GM10847 (cell line): Measurements from ENCODE around the gene APBB1IP.

ENCODE experiments used
- POLR2A ChIP-seq: IDR thresholded peaks from 2 replicates; pipeline ENCODE4 v1.6.1; 2011; ENCODE audit not compliant: insufficient read length; ENCODE audit errors: extremely low read depth

Gene APBB1IP

DNA sequence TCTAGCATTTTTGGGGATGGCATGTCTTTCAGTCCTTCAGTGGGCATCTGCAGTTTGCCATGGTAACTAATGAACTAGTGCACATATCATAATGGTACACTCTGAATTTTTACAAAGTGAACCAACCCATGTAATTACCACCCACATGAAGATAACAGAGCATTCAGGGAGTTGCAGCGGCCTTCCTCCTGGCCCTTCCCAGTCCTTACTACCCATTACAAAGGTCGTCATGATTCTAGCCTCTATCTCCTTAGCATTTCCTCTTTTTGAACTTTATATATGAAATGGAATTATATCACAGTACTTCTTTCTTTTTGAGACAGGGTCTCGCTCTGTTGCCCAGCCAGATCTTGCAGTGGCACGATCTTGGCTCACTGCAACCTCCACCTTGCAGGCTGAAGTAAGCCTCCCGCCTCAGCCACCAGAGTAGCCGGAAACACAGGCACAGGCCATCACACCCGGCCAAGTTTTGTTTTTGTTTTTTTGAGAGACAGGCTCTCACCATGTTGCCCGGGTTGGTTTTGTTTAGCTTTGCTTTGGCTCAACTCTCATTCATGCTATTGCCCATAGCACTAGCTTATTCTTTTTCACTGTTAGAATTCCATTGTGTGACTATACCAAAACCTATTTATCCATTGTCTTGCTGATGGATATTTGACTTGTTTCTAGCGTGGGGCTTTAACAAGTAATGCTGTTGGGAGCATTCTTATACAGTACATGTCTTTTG, 79.2 kb downstream of the APBB1IP start:
- TF ChIP-seq POLR2A: no peak

DNA sequence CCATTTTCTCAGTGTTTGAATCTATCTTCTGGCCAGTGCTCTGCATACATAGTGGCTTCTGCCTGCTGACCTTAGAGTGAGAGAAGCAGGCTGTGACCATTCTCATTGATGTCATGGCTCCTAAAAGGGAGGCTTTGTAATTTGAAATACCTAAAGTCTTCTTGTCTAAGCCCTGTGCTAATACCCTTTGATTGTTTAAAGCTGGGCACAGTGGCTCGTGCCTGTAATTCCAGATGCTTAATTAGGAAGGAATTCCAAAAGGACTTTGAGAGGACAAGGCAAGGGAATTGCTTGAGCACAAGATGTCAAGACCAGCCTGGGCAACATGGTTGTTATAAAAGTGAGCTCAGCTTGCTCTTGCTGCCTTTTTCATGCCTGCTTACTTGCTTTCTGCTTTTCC, 81.7 kb downstream of the APBB1IP start:
- no peak for TF ChIP-seq POLR2A

DNA sequence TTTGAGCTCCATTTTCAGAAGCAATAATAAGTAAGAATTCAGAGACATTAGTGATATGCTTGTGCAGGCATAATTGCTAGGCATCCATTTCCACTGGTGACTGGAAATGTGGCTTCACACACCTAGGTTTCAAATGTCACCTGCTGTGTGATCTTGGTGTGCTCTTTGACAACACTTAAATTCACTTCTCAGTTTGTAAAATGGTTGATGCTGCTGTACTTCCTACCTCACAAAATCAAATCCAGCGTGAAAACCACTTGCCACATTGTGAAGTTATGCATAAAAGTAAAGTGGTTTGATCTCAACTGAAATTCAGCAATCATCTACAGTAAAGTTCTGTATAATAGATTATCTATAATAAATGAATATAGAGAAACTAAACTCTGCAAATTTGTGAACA, 82.4 kb downstream of the APBB1IP start:
- TF ChIP-seq POLR2A: no peak

DNA sequence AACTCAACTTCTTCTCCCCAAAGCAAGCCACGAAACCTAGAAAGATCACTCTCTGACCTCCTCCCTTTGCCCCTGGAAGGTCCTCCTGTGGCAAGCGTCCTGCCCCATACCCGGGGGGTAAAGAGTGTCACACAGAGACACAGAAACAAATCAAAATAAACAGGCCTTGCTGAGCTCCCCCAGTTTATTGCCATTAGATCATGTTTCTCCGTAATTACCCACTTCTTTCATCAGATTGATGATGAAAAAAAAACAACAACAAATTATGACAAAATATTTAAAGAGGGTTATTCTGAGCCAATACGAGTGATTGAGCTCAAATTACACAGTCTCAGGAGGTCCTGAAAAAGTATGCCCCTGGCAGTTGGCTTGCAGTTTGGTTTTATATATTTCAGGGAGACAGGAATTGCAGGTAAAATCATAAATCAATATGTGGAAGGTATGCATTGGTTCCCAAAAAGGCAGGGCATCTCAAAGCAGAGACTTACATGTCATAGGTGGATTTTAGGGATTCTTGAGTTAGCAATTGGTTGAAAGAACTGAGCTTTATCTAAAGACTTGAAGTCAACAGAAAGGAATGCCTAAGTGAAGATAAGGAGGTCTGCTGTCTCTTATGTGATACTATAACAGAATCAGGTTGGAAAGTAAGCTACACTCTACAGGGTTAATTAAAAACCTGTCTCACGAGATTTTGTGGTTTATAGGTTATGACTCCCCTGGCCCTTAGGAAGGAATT, 86.2 kb downstream of the APBB1IP start:
- no peak for TF ChIP-seq POLR2A

DNA sequence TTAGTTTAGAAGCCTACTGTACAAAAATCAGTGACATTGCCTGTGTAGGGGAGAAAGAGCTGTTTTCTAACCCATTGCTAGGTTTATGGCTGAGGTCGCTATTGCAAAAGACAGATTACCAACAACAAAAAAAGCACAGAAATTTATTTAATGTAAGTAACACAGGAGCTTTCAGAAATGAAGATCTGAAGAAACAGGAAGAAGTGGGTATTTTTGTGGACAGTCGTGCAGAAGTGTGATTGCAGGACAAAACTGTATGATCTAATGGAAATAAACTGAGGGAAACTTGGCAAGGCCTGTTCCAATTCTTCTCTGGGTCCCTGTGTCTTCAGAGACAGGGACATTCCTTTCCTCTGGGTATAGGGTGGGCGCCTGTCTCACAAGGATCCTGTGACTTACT, 87.4 kb downstream of the APBB1IP start:
- TF ChIP-seq POLR2A: no peak

DNA sequence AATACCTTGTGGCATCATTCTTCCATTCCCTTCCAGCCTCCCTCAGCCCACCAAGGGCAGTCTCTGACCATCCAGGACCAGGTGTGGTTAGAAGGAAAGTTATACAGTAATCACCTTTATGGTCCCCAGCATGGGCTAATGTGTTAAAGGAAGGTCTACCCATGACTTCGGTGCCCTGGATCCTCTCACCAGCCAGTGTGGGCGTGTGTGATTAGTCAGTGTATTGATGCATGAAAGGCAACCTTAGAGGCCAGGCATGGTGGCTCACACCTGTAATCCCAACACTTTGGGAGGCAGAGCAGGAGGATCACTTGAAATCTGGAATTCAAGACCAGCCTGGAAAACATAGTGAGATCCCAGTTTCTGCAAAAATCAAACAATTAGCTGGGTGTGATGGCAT, 88.9 kb downstream of the APBB1IP start:
- TF ChIP-seq POLR2A: no peak

DNA sequence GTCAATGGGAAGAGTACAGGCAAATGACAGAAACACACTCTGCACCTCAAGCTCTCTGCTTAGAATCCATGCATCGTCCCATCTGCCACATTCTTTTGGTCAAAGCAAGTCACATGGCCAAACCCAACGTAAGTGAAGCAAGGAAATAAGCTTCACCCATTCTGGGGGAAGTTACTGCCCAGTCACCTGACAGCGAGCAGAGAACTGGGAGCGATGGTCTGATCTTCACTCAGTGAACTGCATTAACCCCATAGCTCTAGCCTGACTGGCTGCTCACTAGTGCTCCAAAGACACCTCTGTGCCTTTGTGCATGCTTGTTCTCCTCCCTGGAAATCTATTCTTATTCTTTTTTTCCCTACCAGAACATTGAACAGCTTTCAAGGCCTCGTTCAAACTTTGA, 89.9 kb downstream of the APBB1IP start:
- no peak for TF ChIP-seq POLR2A

DNA sequence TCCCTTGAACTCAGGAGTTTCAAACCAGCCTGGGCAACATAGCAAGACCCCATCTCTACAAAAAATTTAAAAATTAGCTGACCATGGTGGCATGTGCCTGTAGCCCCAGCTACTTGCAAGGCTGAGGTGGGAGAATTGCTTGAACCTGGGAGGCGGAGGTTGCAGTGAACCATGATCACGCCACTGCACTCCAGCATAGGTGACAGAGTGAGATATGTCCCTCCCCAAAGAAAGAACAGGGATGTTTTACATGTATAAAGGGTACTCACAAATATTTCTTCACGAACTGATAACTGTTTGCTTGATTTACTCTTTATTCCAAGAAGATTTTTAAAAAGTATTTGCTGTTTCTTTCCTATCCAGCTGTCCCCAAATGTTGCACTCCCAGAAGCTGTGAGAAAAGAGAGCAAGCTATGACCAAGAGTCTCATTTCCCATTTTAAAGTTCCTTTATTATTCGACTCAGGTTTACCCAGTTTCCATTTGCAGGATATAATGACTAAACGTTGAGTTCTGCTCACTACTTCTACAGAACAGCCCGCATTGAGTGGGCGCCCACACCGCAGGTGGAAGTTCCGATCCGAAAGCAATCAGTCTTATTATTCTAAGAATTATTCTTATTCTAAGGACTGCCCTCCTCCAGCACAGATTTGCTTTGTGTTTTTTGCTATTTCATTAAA, 90.7 kb downstream of the APBB1IP start:
- TF ChIP-seq POLR2A: no peak

DNA sequence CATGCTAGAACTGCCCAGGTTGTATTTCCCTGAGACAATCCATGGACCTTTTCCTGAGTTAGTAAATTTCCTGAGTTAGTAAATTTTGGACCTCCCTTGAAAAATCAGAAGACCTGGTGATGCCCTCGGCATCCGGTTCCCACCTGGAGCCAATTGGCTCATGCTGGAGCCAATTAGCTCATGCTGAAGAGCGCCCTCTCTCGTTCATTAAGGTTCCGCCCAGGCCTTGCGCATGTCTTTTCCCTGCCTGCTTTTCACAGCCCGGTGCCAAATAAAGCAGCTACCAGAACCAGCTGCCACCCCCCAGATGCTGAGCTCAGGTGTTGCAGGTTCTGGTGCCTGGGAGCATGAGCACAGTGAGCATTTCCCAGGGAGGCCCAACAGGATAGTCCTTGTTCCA, 96.2 kb downstream of the APBB1IP start:
- no peak for TF ChIP-seq POLR2A

DNA sequence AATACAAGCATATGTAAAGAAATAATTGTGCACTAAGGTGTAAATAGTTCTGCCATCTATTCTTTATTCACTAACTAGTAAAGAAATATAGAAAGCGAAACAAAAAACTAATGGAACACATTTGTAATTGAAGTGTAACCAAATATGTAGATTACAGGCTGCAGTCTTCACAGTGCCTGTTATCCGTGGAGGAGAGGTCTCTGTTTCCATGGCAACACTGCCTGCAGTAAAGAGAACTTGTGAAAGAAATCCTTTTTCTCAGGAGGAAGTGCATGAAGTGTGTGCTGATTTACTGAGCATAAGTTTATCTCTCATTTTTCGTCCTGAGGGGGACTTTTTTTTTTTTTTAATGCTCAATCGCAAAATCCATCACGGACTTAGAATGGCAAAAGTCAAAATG, 102.5 kb downstream of the APBB1IP start:
- no peak for TF ChIP-seq POLR2A

DNA sequence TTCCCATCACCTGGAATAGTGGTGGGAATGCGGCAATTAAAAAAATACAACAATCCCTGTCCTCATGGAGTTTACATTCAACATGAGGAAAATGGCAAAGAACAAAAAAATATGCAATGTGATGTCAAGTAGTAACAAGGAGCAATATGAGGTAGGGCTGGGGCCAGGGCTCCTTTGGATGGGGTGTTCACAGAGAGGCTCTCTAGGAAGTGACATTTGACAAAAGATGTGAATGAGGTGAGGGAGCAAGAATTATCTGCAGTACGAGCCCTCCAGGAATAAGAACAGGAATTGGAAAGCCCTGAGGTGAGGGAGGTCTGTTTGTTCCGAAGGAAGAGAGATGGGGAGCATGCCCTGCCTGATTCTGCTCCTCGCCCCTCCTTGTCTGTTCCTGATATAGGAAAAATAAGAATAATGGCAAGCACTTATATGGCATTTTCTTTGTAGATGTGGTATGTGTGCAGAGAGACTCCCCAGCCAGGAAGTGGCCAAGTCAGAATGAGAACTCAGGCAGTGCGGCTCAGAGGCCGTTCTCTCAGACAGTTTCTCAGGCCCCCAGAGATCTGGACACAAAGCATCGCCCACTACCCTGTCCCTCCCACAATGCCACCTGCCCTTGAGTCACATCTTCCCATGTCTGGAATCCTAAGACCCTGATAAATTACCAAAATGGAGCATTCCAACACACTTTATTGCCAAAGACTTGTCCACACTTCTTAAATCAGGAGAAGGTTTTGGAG, 105.6 kb downstream of the APBB1IP start:
- no peak for TF ChIP-seq POLR2A

DNA sequence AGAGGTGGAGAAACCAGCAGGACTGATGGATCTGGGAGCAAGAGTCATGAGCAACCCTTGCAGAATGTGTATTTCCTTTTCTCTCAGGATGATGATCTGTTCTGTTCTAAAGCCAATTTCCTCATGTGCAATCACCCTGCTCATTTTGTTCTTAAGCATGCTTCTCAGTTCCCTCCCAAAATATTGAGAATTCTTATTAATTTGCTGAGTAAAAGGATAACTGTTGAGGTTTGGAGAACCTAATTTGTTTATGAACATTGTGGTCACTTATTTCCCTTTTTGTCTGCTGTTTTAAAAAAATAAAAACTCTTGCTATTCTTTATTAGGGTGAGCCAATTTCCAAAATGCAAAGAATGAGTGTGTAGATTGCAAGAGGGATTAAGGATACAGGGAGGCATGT, 106.8 kb downstream of the APBB1IP start:
- no peak for TF ChIP-seq POLR2A

DNA sequence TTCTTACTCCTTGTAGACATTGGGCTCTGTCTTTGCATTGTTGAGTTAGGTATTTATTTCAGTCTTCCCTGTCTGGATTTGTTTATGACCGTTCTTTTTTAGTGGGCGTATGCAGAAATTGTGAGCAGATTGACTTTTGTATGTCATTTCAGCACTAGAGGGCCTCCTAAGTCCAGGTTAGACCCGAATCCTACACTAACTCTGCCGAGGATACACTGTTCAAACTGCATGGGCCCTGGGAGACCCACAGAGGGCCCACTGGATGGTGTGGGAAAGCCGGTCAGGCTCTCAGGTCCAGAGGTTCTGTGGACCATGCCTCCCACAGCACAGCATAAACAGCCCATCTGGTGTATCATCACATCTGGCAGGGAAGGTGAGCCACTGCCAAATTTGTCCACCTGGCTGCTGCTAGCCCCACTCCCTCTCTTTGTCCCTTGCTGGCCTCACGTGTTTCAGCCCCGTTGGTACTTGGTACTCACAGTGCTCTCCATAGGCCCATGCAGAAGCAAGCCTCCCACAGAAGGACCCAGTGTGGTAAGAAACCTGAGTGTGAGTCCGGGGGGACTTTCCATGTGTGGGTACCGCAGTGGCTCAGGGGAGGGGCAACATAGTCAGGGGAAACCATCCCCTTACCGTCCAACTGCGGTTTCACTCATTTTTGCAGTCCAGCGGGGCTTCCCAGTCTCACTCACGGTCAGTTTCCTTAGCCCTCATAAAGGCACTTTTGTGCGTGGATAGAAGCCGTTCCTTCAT, 112.8 kb downstream of the APBB1IP start:
- no peak for TF ChIP-seq POLR2A

DNA sequence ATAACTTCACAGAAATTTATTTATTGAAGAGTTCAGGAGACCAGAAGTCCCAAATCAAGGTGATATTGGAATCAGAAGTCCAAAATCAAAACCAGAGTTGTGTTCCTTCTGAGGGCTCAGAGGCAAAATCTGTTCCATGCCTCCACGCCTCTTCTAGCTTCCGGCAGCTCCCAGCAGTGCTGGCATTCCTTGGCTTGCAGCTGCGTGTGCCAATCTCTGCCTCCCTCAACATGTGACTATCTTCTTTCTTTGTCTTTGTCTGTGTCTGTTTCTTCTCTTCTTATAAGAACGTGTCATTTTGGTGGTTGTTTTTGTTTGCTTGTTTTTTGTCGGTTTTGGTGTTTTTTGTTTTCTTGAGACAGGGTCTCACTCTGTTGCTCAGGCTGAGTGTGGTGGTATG, 116.1 kb downstream of the APBB1IP start:
- TF ChIP-seq POLR2A: no peak
